Activated T-helper 2 cell treated with anti-CD3 and anti-CD28 coated beads, Interferon-gamma antibody, Interleukin-2, Interleukin-4, amounts not matched to agents 10 μg/mL and 5 μg/mL and 100 μg/mL, durations not matched to agents 14 hours and 24 hours and 36 hours (primary cell): Measurements from ENCODE around the gene S100A3. TPM values are rescaled to one million over a fixed set of nuclear protein-coding genes. Genes with fewer than 3 reads are reported as not detected.

Experiments
- DNase-seq: peaks from one replicate; pipeline ENCODE4 v3.0.0; 2021; ENCODE audit warnings: low spot score
- H3K27ac Mint-ChIP-seq: one replicate; pipeline ENCODE4 v1.8.0; 2021; ENCODE audit warnings: mixed read lengths
- H3K27me3 Mint-ChIP-seq: one replicate; pipeline ENCODE4 v1.8.0; 2021; ENCODE audit warnings: low read depth, mixed read lengths
- H3K36me3 Mint-ChIP-seq: one replicate; pipeline ENCODE4 v1.8.0; 2021; ENCODE audit warnings: low read depth, mixed read lengths
- H3K4me1 Mint-ChIP-seq: one replicate; pipeline ENCODE4 v1.8.0; 2021; ENCODE audit warnings: low read depth, mixed read lengths
- H3K4me3 Mint-ChIP-seq: one replicate; pipeline ENCODE4 v1.8.0; 2021; ENCODE audit warnings: low read depth, mild to moderate bottlenecking, moderate library complexity, mixed read lengths
- H3K9me3 Mint-ChIP-seq: one replicate; pipeline ENCODE4 v1.8.0; 2021; ENCODE audit warnings: mixed read lengths
- intact Hi-C: fragments of 100-400 bp; cut with micrococcal nuclease; formaldehyde crosslinking; loops from one replicate; pipeline ENCODE4 v1.15.1; 2023
- total RNA-seq: library from RNA; stranded (reverse); gene quantifications from 2 replicates; pipeline ENCODE4 v1.2.3, GENCODE V29; 2022

The S100A3 gene
- total RNA-seq, 1 donor from 2014 or later = not detected

- Mint-ChIP-seq H3K4me1 (peaks cover 2% of the 10 kb centered on the region), H3K36me3 (no peaks in the 10 kb centered on the region), H3K27me3 (peaks cover 7% of the 10 kb centered on the region), H3K9me3 (no peaks in the 10 kb centered on the region), H3K27ac (no peak overlapping the region), H3K4me3 (no peak overlapping the region)
- DNase-seq = no peak
- intact Hi-C loops = no loop called here
Measured at GRCh38 chr1:153505576-153505975, 43.5 kb downstream of the S100A3 start.

GRCh38 chr1:153503766-153504165 lies 45.3 kb downstream of the S100A3 start:
- intact Hi-C loops = no loop called here
- Mint-ChIP-seq H3K36me3 (no peaks in the 10 kb centered on the region), H3K27ac (no peak overlapping the region), H3K4me3 (no peak overlapping the region), H3K9me3 (no peaks in the 10 kb centered on the region), H3K27me3 (peaks cover 19% of the 10 kb centered on the region), H3K4me1 (peaks cover 2% of the 10 kb centered on the region)
- no peak for DNase-seq

GRCh38 chr1:153498746-153499145 lies 50.3 kb downstream of the S100A3 start:
- Mint-ChIP-seq H3K36me3 (no peaks in the 10 kb centered on the region), H3K9me3 (no peaks in the 10 kb centered on the region), H3K4me1 (no peaks in the 10 kb centered on the region), H3K27ac (no peak overlapping the region), H3K4me3 (no peak overlapping the region), H3K27me3 (peaks cover 40% of the 10 kb centered on the region)
- intact Hi-C loops = no loop called here
- DNase-seq = no peak

Other genes with a start within 250 kb of the S100A3 start
- gene PGLYRP3, start 236.3 kb downstream of the S100A3 start, total RNA-seq = not detected in 2 replicates
- gene PGLYRP4, start 200.4 kb downstream of the S100A3 start, total RNA-seq = not detected in 2 replicates
- not detected in 2 replicates for gene S100A9, start 191.4 kb downstream of the S100A3 start, total RNA-seq
- not detected in 2 replicates for gene S100A12, start 173.6 kb downstream of the S100A3 start, total RNA-seq
- gene S100A8, start 158.2 kb downstream of the S100A3 start, total RNA-seq = not detected in 2 replicates
- not detected in 2 replicates for gene S100A7A, start 132.7 kb downstream of the S100A3 start, total RNA-seq
- gene S100A7, start 88.6 kb downstream of the S100A3 start, total RNA-seq = not detected in 2 replicates
- gene S100A6, start 13.3 kb downstream of the S100A3 start, total RNA-seq = 209 and 229 TPM in 2 replicates
- gene S100A5, start 8.3 kb downstream of the S100A3 start, total RNA-seq = 1.8 and 2.4 TPM in 2 replicates
- 175 and 181 TPM in 2 replicates for gene S100A4, start 3.5 kb downstream of the S100A3 start, total RNA-seq
- 0.44 and 0.75 TPM in 2 replicates for gene S100A2, start 16.6 kb upstream of the S100A3 start, total RNA-seq
- gene S100A16, start 63.9 kb upstream of the S100A3 start, total RNA-seq = not detected in 2 replicates
- gene S100A14, start 67.1 kb upstream of the S100A3 start, total RNA-seq = not detected in 2 replicates
- gene S100A13, start 78.2 kb upstream of the S100A3 start, total RNA-seq = 3.9 and 4.0 TPM in 2 replicates
- gene S100A1, start 79.2 kb upstream of the S100A3 start, total RNA-seq = not detected in 2 replicates
- 94.6 and 98.7 TPM in 2 replicates for gene CHTOP, start 84.8 kb upstream of the S100A3 start, total RNA-seq
- gene SNAPIN, start 109.4 kb upstream of the S100A3 start, total RNA-seq = 32.8 and 33.1 TPM in 2 replicates
- 352 and 358 TPM in 2 replicates for gene ILF2, start 121.7 kb upstream of the S100A3 start, total RNA-seq
- not detected in 2 replicates for gene NPR1, start 129.4 kb upstream of the S100A3 start, total RNA-seq
- 53.8 and 54.0 TPM in 2 replicates for gene INTS3, start 178.8 kb upstream of the S100A3 start, total RNA-seq
- gene SLC27A3, start 226.1 kb upstream of the S100A3 start, total RNA-seq = 11.5 and 13.7 TPM in 2 replicates